GM18517 (cell line): ENCODE measurements around the gene TMEM169.
"Not testable (repeated sequence)": the region's sequence is repeated elsewhere in the genome, so short reads cannot be mapped to it uniquely, and the experiment has no call there.

Source experiments
- ATAC-seq: cut with Tn5 transposase; IDR thresholded peaks from one replicate; pipeline ENCODE4 v1.9.1; 2021; ENCODE audit warnings: mild to moderate bottlenecking, moderate library complexity; ENCODE audit not compliant: unreplicated experiment

Gene TMEM169

DNA sequence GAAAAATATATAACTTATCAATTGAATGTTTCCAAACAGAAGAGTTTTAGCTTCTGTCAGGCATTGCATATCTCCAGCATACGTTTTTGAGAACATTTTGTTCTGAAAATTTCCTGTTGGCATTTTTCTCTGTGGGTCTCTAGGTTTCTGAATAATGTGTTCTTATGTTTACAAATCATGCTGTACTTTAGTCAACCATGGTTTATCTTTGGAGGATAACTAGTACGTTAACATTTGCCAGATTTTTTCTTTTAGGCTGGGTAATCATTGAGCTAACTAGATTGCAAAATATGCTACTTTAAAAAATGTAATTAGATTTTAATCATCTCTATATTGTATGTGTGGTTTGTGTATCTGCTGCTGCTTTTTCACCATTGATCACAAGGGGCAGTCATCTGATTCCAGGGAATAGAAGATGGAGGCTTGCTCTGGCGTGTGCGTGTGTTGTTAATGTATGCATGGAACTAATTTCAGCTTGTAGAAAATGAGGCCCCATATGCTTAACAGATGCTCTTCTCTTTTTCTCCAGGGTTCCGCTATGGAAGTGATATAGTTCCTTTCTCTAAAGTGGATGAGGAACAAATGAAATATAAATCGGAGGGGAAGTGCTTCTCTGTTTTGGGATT lies 48.7 kb downstream of the TMEM169 start:
- ATAC-seq: no peak

DNA sequence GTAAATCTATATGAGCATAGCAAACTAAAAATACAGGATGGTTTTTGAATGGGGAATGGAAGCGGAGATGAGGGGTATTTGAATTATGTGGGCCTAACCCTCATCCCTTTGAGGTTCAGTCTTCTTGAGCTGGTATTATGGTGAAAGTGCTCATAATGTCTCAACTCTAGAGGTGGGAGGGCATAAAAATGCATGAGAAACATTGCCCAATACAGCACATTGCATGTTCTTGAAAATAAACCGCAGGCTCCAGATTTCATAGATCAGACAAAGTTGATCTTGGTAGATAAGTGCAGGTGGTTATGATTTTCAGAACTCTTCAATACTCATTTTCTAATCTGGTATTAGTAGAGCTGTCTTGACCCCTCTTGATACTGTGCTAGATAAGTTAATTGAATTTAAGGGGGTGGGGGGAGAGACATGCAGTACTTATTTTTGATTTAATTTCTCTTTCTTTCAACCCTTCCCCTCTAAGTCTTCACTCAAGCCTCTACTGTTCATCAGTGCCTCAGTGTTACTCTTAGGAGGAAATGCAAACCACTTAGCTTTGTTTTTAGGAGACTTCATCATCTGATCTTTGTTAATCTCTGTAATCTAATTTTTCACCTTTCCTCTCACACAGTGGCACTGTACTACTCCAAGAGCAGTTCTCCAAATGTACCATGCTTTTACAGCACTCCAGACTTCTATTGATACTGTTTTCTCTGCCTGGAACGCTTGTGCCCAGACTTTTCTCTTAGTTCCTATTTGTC lies 49.6 kb downstream of the TMEM169 start:
- no peak for ATAC-seq

DNA sequence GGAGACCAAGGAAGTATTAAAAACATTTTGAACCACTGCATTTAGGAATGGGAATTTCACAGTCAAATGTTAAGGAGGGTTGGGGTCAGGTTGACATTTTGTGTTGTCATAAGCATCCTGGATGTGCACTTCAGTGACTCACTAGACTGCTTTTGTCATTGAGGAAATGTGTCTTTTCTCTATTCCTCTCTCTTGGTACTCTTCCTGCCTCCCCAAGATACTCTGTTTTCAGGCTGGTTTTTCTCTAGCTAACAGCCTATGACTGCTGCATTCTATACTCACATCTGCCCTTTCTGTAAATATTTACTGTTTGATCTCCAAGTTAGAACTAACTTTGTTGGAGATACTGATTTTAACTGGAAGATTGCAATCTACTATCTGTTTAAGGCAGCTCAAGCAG lies 50.9 kb downstream of the TMEM169 start:
- ATAC-seq: no peak

DNA sequence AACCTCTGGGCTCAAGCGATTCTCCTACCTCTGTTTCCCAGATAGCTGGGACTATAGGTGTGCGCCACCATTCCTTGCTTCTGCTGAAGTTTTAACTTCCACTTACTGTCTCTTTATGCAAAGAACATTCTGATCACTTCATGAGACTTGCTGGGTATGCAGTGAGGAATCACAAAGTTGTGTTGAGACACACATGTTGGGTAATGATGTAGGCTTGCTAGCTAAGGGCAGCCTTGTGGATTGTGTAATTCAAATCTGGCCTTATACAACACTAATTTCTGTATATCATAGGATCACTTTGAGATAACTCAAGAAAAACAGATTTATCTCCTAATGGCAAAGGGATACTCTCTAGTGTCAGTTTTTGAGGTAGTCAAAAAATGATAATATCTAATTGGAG lies 51.7 kb downstream of the TMEM169 start:
- ATAC-seq: no peak

DNA sequence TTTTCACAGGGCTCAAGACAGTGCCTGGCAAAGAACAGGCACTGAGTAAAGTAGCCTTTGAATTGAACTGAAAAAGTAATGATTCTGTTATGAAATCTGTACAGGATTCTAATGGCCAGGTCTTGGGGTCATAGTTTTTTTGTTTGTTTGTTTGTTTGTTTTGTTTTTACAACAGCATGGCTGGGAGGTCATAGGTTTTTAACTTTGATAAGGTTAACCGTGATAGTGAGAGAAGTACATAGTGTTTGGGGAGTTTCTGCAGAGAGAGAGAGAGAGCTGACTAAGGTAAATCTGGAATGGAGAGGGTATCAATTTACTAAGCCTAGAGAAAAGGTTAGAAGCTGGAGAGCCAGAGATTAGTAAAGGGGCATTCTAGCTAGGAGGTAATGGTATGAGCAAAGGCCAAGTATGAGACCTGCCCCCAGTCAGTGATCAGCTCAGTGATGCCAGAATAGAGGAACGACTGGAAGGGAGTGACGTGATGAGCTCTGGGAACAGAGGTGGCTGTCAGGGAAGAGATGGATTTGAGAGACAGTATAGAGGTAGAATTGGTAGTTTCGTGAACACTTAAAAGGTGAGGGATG lies 53.3 kb downstream of the TMEM169 start:
- no peak for ATAC-seq

DNA sequence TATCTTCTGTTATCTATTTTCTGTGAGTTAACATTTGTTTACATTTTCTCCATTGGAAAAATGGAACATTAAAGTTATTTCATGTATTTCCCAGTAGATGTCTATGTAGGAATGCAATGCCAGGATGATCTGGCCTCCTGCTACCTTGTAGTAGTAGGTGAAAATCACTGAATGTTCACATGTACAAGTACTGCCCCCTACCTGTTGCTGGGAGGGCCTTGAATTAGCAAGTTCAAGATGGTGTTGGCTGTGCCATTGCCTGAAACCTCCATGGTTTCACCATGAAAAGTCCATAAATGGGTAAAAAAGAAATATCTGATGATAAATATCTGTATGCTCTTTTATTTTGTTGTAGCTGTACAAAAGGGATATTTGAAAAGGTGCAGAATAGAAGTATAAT lies 58.2 kb downstream of the TMEM169 start:
- ATAC-seq: no peak

DNA sequence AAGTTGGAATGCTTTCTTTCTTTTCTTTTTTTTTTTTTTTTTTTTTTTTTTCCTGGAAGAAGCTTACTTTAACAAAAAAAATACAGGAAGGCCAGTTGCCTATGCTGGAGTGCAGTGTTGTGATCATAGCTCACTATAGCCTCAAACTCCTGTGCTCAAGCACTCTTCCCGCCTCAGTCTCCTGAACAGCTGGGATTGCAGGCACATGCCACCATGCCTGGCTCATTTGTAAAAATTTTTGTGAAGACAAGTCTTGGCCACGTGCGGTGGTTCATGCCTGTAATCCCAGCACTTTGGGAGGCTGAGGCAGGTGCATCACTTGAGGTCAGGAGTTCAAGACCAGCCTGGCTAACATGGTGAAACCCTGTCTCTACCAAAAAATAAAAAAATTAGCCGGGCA lies 59.8 kb downstream of the TMEM169 start:
- ATAC-seq: not testable (repeated sequence)

DNA sequence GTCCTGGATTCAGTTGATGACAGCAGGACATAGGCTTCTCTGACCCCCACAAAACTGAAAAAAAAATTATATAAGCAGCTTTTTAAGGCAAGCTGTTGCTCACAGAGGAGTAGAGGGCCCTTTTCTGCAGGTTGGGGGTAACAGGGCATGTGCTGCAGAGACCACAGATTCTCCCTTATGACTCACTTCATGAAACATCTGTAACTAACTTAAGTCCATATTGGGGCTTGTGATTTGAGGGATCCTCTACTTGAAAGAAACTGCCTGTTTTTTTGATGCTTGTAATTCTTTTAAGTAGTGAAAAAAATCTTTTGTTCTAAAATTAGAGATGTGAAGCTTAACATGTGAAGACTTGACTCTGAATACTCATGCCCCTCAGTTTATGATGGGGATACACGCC lies 60.8 kb downstream of the TMEM169 start:
- ATAC-seq: peak; percentile 99

DNA sequence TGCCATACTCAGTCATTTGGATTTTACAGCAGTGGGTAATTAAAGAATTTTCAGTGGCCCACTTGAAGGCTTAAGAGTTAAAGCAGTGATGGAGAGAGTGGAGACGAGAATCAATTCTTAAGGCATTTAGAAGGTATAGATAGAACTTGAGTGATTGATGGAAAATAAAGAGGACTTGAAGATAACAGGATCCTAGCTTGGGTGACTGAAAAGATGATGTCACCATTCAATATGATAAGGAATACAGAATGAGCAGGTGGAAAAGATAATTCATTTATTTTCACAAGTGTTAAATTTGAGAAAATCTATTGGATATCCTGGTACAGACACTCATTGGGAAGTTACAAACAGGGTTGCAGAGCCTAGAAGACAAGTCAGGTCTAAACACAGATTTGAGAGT lies 62.7 kb downstream of the TMEM169 start:
- no peak for ATAC-seq

DNA sequence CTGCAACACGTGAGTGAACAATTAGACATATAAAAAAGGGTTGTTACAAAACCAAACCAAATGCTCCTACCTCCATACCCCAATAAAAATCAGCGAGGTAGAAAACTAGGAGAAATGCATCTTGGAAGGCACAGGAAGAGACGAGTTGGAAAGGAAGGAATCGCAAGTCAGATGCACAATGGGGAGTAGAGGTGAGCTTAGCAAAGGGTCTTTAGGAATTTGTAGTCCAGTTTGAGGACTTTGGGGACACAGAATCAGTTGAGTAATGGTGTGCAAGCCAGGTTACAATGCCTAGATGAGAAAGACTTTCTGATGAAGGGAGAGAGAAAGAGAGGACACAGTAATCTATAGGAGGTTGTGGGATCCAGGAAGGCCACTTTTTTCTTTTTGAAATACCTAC lies 63.1 kb downstream of the TMEM169 start:
- ATAC-seq: no peak

DNA sequence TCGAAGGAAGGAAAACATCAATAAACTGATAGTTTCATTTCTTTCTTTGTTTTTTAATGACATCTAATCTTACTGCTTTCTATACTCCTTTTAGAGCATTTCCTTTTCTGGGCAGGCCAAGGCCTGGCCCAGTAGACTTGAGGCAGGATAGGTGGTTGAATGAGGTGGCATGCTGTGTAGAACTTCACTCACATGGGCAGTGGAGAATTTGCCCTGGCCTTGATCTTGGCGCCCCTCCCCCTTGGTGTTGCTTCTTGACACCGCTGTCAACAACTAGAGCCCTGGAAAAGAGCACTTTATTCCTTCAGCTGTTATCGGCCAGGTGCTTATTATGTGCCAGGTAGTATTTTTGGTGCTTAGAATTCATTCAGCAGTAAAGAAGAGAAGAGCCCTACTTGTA lies 64.9 kb downstream of the TMEM169 start:
- no peak for ATAC-seq

DNA sequence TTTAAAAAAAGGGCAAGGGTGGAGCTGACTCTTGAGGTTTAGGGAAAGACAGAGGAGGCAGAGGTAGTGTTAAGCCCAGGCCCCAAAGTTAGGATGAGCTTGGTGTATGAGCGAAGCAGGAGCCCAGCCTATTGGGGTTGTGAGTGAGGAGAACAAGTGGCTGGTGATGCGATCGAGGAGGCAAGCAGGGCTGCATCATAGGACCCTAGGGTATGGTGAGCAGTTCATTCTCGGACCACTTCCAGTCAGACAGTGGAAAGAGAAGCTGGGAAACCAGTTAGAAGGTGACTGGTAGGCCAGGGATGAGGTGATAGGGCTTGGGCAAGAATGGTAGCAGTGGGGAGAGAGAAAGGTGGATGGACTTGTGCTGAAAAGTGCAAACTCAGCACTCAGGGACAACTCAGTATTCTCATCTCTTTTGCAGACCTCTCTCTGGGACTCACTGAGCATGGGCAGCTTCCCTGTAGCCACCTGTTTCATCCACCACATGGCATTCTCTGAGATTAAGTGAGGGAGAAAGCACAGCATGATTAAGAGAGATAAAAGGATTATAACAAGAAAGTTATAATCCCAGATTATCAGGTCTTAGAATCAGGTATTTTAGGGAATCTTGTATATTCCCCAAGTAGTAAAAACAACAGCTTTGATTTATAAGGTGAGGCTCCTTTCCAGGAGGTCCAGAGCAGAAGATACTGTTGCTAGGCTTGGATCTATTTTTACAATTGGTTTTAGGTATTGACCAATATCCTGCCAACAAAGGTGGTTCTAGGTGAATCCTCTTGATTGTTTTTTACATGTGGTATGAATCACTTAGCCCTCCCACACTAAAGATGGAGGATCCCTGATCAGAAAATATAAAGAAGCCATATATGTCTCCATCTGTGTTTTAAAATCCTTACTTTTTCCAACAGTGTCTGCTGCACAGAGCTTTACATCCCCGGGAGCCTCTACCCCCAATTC lies 65.7 kb downstream of the TMEM169 start:
- ATAC-seq: no peak

DNA sequence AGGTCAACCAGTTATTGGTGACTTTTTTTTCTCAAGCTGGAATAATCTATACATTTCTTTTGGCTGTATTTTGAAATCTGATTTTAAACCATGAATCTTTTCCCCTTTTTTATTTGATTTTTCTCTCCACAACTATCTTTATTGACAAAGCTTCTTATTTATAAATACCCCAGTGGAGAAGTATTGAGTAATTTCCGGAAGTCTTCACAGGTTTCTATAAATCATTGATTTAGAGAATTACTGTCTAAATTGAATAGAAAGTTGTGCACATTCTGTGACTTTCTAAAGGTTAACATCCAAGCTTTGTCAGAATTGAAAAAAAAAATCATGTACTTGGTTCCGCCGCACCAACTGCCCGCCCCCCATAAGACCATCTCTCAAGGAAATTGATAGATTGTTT lies 67.3 kb downstream of the TMEM169 start:
- no peak for ATAC-seq

DNA sequence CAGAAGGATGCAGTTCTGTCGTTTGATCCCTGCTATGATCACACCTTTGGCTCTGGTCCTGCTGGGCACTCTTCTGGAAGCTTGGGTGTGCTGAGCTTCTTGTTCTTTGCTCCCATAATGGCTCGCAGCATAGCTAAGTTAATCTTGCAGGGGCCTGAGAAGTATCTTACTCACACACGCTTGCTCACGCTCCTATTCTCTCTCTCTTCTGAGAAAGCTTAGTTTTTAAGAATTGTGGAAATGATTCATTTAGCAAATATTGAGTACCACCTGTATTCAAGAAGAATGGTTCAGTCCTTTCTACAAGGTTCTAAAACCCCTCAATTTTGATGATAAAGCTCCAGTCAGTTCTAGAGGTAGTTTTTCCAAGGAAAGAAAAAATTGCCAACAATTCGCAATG lies 68.0 kb downstream of the TMEM169 start:
- ATAC-seq: no peak

DNA sequence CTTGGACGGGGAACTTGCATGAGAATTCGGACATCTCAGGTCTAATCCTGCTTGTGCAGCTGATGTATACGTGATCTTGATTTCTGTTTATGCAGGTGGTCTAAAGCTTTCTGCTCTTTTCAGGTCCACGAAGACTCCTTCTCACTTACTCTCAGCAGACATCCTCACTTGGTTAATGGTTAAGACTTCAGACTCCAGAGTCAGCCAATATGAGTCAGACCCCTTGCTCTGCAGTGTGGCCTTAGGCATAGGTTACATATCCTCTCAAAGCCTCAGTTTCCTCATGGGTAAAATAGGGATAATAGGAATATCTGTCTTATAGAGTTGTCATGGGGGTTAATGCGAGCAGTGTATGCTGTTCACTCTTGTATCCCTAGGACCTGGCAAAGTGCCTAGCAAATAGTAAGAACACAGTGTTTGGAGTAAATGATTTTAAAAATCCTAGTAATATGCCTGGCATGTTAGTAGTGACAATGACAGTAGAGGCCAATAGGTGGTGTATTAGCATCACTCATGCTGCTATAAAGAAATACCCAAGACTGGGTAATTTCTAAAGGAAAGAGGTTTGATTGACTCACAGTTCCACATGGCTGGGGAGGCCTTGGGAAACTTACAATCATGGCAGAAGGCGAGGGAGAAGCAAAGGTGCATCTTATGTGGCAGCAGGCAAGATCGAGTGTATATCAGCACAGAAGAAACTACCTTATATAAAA lies 69.8 kb downstream of the TMEM169 start:
- no peak for ATAC-seq
